Kidney (tissue), 14 donors: ENCODE measurements around the gene CCDC191. TPM values are rescaled to one million over a fixed set of nuclear protein-coding genes. Genes with fewer than 3 reads are reported as not detected.
A peak's percentile ranks its signal among the peaks of the same experiment; 100 is the strongest.

ENCODE experiments used
- DNase-seq, 5 donors: peaks; one replicate each; pipeline ENCODE4 v3.0.0-alpha.2; 2013 to 2020
- FAIRE-seq: peaks from 2 replicates; lab custom pipeline; 2012; peaks lifted over from hg19 to GRCh38; lab: Jason Lieb, UNC
- H3K27ac ChIP-seq, 2 donors: one replicate each; pipeline ENCODE4 v1.7.0; 2013; ENCODE audit warnings: low read depth in 2 of 2, low read length in 2 of 2, inconsistent platforms in 1 of 2
- H3K27me3 ChIP-seq: one replicate; pipeline ENCODE4 v1.7.1; 2013; ENCODE audit warnings: low read length, inconsistent platforms; ENCODE audit not compliant: control insufficient read depth, insufficient read depth
- H3K36me3 ChIP-seq, 3 donors: one replicate each; pipeline versions ENCODE4 v1.7.0 to v1.7.1; 2013; ENCODE audit warnings: low read length in 3 of 3, control low read depth in 1 of 3, inconsistent platforms in 1 of 3; ENCODE audit not compliant: insufficient read depth in 3 of 3, control insufficient read depth in 2 of 3
- H3K4me1 ChIP-seq, 3 donors: one replicate each; pipeline versions ENCODE4 v1.7.0 to v1.7.1; 2013; ENCODE audit warnings: low read length in 3 of 3, inconsistent platforms in 1 of 3, low read depth in 1 of 3; ENCODE audit not compliant: control insufficient read depth in 2 of 3, insufficient read depth in 2 of 3
- H3K4me3 ChIP-seq, 3 donors: one replicate each; pipeline versions ENCODE4 v1.7.0 to v1.8.1; 2013; ENCODE audit warnings: low read length in 3 of 3, control low read depth in 1 of 3, inconsistent platforms in 1 of 3
- H3K9ac ChIP-seq, 3 donors: one replicate each; pipeline versions ENCODE4 v1.7.0 to v1.7.1; 2013; ENCODE audit warnings: low read length in 3 of 3, control low read depth in 1 of 3, inconsistent platforms in 1 of 3
- H3K9me3 ChIP-seq, 3 donors: one replicate each; pipeline versions ENCODE4 v1.7.0 to v1.7.1; 2013; ENCODE audit warnings: low read length in 3 of 3, control low read depth in 1 of 3, inconsistent platforms in 1 of 3; ENCODE audit not compliant: control insufficient read depth in 2 of 3, insufficient read depth in 1 of 3
- intact Hi-C: fragments of 100-400 bp; cut with DNase I; formaldehyde crosslinking; loops from one replicate; pipeline ENCODE4 v1.11.1; 2022
- polyA plus RNA-seq: library from polyadenylated mRNA; stranded (reverse); fragments of 350-450 nt; fragmentation: Illumina TruSeq; extraction: RNeasy Lipid Tissue Mini Kit (QIAGEN cat#74804); gene quantifications from one replicate; pipeline ENCODE4 v1.2.3, GENCODE V29; 2014; ENCODE audit warnings: low read depth, low replicate concordance; ENCODE audit not compliant: insufficient read depth
- total RNA-seq: library from RNA; stranded (reverse); fragmentation: NEBNext Ultra II Directional; extraction: Animal tissue kit (Norgen Biotek cat#: 25700); gene quantifications from one replicate; pipeline ENCODE4 v1.2.1, GENCODE V29; 2021
- TF ChIP-seq, protein P1 (sequence below): IDR thresholded peaks from 3 replicates; pipeline ENCODE4 v1.5.1; 2012; ENCODE audit warnings: mild to moderate bottlenecking, moderate library complexity, borderline replicate concordance; ENCODE audit not compliant: insufficient read depth; ENCODE audit errors: extremely low read depth
- donor health status: control.
- donor health status: control.
- donor health status: control.
- donor health status: control.
- donor health status: control.
- donor health status: DM: yes; HTN: yes; CAD: no.
- donor health status: Normal renal cell carcinoma (clear cell type).

CCDC191 gene
- total and polyA plus RNA-seq, 2 donors from 2014 or later = 3.7 to 11.7 TPM

DNA sequence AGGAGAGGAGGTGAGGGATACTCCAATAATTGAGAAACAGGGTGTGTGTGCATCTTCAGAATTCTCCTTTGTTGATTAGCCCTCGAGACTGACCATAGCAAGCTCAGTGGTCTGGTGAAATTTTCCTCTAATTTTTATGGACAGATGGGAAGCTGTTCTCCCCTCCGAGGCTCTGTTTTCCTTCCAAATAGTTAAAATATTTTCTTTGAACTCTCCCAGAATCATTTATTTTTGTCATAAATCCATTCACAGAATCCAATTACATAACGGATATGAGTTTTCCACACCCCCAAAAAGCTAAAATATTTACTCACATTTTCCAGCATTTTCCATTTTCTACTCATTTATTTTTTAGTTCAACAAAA, 36.7 kb upstream of the CCDC191 start:
- peak overlapping the region; percentile 56 to 66 for H3K27ac ChIP-seq

DNA sequence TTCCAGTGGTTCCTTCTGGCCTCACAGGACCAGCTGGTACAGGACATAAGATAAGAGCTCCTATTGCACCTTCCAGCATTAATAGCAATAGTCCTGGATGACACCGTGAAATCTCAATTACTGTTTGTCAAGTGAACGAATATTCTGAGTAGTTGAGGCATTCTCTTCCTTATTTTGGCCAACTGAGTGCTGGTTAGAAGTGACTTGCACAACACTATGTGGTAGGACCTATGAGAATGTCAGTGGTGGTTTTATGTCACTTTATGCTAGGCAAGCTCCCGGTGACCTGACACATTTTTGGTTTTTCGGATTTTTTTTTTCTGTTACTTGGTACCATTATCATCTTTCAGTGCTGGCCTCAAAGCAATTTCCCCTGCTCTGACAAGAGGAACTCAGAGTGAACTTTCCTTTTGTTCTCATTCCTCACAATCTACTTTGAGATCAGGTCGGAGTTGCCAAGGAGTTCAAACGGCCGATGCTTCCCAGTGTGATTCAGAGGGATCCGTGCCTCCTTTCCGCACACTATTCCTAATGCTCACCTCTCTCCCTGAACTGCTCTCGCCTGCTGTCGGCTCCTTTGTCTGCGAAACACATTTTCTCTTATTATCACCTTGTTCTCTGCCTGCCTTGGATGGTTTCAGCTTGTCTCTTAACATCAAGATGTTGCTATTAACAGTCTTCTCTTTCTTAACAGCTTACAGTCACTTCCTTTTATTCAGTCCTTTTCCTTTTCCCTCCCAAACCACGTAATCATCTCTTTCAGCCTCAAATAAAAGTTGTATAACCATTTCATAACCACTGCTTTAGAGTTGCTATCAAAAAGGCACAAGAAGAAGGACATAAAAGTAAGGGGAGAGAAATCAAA, 36.1 kb upstream of the CCDC191 start:
- FAIRE-seq (no peak), DNase-seq (peak in 2 of 5 donors; percentile 13 to 40)
- H3K27ac ChIP-seq = peak overlapping the region; percentile 56 to 66
- peaks cover 0 to 12% (median 2%) of the 10 kb centered on the region in 3 donors for H3K4me1 ChIP-seq
- intact Hi-C loops = no loop called here
- H3K4me3 ChIP-seq = peak overlapping the region in 2 of 3 donors; percentile 9 to 23
- no peaks in the 10 kb centered on the region for H3K27me3 ChIP-seq
- TF ChIP-seq, protein P1, sequence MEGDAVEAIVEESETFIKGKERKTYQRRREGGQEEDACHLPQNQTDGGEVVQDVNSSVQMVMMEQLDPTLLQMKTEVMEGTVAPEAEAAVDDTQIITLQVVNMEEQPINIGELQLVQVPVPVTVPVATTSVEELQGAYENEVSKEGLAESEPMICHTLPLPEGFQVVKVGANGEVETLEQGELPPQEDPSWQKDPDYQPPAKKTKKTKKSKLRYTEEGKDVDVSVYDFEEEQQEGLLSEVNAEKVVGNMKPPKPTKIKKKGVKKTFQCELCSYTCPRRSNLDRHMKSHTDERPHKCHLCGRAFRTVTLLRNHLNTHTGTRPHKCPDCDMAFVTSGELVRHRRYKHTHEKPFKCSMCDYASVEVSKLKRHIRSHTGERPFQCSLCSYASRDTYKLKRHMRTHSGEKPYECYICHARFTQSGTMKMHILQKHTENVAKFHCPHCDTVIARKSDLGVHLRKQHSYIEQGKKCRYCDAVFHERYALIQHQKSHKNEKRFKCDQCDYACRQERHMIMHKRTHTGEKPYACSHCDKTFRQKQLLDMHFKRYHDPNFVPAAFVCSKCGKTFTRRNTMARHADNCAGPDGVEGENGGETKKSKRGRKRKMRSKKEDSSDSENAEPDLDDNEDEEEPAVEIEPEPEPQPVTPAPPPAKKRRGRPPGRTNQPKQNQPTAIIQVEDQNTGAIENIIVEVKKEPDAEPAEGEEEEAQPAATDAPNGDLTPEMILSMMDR = no peak
- peaks cover 0 to 4% (median 0%) of the 10 kb centered on the region in 3 donors for H3K36me3 ChIP-seq
- H3K9ac ChIP-seq = peak overlapping the region in 1 of 3 donors; percentile 1
- no peaks in the 10 kb centered on the region for H3K9me3 ChIP-seq

More for the DNA sequence above, 36.7 kb upstream of the CCDC191 start:
- DNase-seq (peak in 2 of 5 donors; percentile 27 to 66), FAIRE-seq (no peak)
- H3K9ac ChIP-seq = peak overlapping the region in 1 of 3 donors; percentile 1
- no peaks in the 10 kb centered on the region for H3K27me3 ChIP-seq
- H3K36me3 ChIP-seq = no peaks in the 10 kb centered on the region
- H3K4me3 ChIP-seq = peak overlapping the region in 1 of 3 donors; percentile 23
- intact Hi-C loops = no loop called here
- H3K9me3 ChIP-seq = no peaks in the 10 kb centered on the region
- TF ChIP-seq, protein P1 = no peak
- H3K4me1 ChIP-seq = peaks cover 0 to 12% (median 2%) of the 10 kb centered on the region in 3 donors

DNA sequence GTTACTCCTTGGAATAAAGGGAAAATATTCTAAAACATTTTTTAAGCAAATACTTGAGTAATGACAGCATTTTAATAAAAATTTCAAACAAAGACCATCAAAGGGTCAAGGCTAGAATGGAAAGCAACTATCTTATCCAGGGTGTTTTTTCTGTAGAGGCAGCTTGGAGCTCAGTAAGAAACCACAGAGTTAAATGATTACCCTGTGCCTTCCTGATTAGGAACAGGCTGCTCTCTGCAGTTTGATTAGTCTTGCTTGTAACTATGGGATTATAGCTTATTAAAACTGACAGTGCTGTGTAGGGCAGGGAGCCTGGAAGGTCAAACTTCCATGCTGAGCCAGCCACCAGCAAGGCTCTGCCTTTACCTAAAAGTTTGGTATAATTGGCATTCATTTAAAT, 33.3 kb upstream of the CCDC191 start:
- no peak overlapping the region for H3K9ac ChIP-seq
- no peaks in the 10 kb centered on the region for H3K9me3 ChIP-seq
- no peak for FAIRE-seq
- DNase-seq = no peak
- TF ChIP-seq, protein P1 = no peak
- no peak overlapping the region for H3K27ac ChIP-seq
- H3K27me3 ChIP-seq = no peaks in the 10 kb centered on the region
- peaks cover 2 to 13% (median 6%) of the 10 kb centered on the region in 3 donors for H3K36me3 ChIP-seq
- peaks cover 0 to 12% (median 2%) of the 10 kb centered on the region in 3 donors for H3K4me1 ChIP-seq
- no peak overlapping the region for H3K4me3 ChIP-seq
- intact Hi-C loops = no loop called here
